Pons (tissue), 1 donor: ENCODE measurements around the gene PDZD11.
"Not testable (repeated sequence)": the region's sequence is repeated elsewhere in the genome, so short reads cannot be mapped to it uniquely, and the experiment has no call there.

ENCODE experiments used
- DNase-seq: peaks from one replicate; pipeline ENCODE4 v3.0.0-alpha.2; 2016; ENCODE audit warnings: low spot score

PDZD11 gene

GRCh38 chrX:70289793-70290770 is at the start of gene PDZD11, which contains the start of gene KIF4A:
TSS of gene PDZD11 (minus strand) at chrX:70289927. CDS start at chrX:70289341, 586 bp downstream.
TSS of gene KIF4A (plus strand) at chrX:70290104. CDS start at chrX:70290459, 355 bp downstream.
- peak; percentile 52 for DNase-seq

- DNase-seq: no peak
These were observed 48.6 kb upstream of the PDZD11 start for GRCh38 chrX:70338290-70338689.

GRCh38 chrX:70336767-70337166 is 47.0 kb upstream of the PDZD11 start:
- no peak for DNase-seq

- no peak for DNase-seq
These were observed 42.9 kb upstream of the PDZD11 start for GRCh38 chrX:70332600-70332999.

- no peak for DNase-seq
These were observed 41.4 kb upstream of the PDZD11 start for GRCh38 chrX:70331161-70331560.

- no peak for DNase-seq
These were observed 34.6 kb upstream of the PDZD11 start for GRCh38 chrX:70324326-70324725.

- not testable (repeated sequence) for DNase-seq
These were observed 33.9 kb upstream of the PDZD11 start for GRCh38 chrX:70323628-70324027.

- no peak for DNase-seq
These were observed 33.1 kb upstream of the PDZD11 start for GRCh38 chrX:70322784-70323183.

GRCh38 chrX:70313503-70313902 is 23.8 kb upstream of the PDZD11 start:
- DNase-seq: no peak

- DNase-seq: no peak
These were observed 12.0 kb upstream of the PDZD11 start for GRCh38 chrX:70301716-70302115.

GRCh38 chrX:70293621-70294020 is 3.9 kb upstream of the PDZD11 start:
- no peak for DNase-seq

- no peak for DNase-seq
These were observed 3.1 kb upstream of the PDZD11 start for GRCh38 chrX:70292788-70293187.

- DNase-seq: no peak
These were observed 447 bp downstream of the PDZD11 start for GRCh38 chrX:70289168-70289792.

- DNase-seq: no peak
These were observed 7.8 kb downstream of the PDZD11 start, which contains the start of gene RAB41 for GRCh38 chrX:70281951-70282350. TSS of gene RAB41 (plus strand) at chrX:70282172. CDS start at chrX:70282218, 46 bp downstream.

- DNase-seq: no peak
These were observed 9.2 kb downstream of the PDZD11 start for GRCh38 chrX:70280573-70280972.

GRCh38 chrX:70279081-70279480 is 10.6 kb downstream of the PDZD11 start:
- DNase-seq: no peak

GRCh38 chrX:70274029-70274428 is 15.7 kb downstream of the PDZD11 start:
- DNase-seq: not testable (repeated sequence)

GRCh38 chrX:70268034-70268433 is 21.7 kb downstream of the PDZD11 start, which contains the start of gene ARR3:
TSS of gene ARR3 (plus strand) at chrX:70268334. CDS start at chrX:70269386, 1,052 bp downstream.
- DNase-seq: no peak

GRCh38 chrX:70264784-70265183 is 24.9 kb downstream of the PDZD11 start:
- DNase-seq: no peak

- no peak for DNase-seq
These were observed 26.7 kb downstream of the PDZD11 start for GRCh38 chrX:70262952-70263567.

- no peak for DNase-seq
These were observed 29.6 kb downstream of the PDZD11 start, which contains the start of gene P2RY4 for GRCh38 chrX:70260104-70260503. TSS of gene P2RY4 (minus strand) at chrX:70260204. CDS start at chrX:70259624, 580 bp downstream.
